ENCODE results near the gene PLA2G4A.

Gene PLA2G4A

DNA sequence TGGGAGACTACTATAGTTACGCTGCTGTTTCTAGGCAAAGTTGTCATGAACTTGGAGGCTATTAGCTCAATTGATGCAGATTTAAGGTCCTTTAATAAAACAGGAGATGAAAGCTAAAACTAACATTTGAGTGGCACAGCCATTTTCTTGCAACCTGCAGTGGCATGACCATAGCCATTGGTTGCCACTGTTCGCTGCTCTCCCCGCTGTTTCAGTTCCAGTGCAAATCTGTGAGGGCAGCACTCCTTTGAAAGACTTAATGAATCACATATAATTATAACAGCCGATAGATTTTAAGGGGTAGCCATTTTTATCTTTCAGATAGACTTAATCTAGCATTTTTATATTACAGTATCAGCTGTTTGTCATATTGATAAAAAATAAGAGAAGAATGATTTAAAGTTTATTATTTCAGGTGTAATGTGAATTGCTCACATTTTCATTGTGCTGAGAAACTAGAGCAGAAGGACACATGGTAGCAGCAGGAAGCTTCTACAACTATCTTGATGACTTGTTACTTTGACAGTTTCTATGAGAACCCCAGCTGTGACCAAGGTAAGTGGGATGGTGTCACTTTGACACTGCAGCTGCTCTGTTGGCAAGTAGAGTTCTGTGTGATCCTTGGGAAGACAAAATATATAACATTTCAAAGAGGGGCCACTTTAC is 203.7 kb downstream of the PLA2G4A start:
- no peak for DNase-seq

DNA sequence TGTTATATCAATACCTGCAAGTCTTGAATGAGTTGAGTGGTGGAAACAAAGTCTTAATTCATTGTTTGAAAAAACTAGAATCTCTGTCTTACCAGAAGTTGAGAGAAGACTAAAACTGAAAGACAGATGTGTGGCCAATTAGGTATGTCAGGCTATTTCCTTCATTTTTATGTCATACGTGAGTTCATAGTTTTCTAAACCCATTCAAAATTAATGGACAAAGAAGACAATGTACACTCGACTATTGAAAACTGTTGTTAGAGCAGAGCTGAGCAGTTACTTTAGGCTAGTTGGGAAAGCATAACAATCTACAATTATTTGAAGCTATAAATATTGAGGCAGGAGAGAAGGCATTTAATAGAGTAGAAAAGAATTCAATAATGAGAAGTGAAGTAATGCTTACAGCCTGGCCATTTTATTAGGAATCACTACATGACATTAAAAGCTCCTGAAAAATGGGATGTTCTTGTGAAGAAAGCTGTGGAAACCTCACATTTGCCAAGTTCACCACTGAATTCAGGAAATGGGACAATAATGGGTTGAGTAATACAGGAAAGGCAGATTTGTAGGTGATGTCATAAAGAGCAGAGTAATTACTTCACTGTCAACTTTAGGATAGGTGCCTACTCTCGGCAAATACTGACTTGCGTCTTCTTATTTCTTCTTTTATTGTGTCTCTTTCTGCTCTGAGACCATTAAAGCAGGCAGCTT is 204.4 kb downstream of the PLA2G4A start:
- DNase-seq: no peak

DNA sequence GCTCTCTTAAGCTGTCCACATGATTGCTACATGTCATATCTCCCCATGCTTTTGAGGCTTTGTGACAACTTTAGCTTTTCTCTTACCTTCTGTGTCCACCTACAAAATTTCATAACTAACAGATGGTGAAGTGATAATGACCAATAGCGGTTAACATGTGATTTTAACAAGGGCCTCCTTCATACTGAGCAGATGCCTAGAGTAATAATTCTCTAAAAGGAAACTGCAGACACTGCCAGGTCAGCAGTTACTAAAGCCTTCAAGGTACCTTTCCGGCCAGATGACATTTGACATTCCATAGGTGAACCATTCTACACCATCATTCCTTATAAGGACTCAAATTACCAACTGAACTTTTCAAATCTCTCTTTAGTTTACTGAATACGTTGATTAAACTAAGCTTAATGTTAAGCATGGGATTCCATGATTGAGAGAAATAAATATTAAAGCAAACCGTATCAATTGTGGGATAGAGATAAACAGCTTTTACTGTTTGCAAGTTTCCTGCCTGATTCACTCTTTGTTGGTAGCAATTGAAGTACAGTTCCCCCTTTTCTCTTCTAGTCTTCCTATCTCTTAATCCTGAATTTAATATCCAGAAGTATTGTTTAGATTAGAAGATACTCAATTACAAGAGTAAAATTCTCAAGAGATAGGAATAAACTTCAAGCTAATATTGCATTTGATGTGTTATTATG is 205.1 kb downstream of the PLA2G4A start:
- no peak for DNase-seq

DNA sequence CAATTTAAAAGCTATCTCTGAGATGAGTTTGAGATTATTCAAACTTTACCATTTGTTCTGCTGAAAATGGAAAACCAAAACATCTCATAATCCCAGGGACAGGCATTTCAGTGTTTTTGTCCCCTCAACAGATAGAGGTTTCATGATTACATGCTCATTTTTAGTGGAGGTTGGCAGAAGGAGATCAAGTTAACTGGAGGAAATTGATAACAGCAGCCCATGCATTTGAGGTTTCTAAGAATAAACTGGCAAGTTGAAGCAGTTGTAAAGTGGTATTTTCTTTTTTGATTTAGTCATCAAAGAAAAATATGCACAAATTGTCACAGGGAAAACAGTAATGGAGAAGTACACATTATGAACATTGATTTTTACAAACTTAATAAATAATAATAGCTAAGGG is 205.8 kb downstream of the PLA2G4A start:
- DNase-seq: no peak

DNA sequence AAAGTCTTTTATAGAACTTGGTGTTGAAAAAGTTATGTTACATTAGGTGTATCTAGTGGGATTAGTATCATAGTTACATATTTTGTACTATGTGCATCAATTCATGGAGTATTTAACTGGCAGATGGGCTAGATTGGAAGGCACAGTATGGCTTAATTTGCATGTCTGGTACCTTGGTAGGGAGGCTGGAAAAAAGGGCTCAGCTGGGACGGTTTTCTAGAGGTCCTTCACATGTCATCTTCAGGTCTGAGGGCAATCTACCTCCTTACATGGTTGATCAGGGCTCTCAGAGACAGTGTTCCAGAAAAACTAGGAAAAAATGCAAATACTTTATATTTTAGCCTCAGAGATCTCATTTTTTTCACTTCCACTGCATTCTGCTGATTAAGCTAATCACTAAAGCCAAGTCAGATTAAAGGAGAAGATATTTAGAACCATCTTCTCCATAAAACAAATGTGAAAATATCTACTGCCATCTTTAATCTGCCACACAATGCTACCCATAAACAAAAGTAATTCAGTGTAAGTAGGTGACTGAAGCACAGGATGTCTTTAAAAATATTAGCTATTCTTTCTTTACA is 209.3 kb downstream of the PLA2G4A start:
- DNase-seq: no peak
